SKM-1 treated with dmso at 0.1 percent for 144 hours (cell line): ENCODE measurements around the gene CNTLN.

ENCODE experiments used
- DNase-seq: peaks from one replicate; lab custom pipeline; 2025; ENCODE audit not compliant: unreplicated experiment; lab: John Stamatoyannopoulos, UW

CNTLN gene, protein sequence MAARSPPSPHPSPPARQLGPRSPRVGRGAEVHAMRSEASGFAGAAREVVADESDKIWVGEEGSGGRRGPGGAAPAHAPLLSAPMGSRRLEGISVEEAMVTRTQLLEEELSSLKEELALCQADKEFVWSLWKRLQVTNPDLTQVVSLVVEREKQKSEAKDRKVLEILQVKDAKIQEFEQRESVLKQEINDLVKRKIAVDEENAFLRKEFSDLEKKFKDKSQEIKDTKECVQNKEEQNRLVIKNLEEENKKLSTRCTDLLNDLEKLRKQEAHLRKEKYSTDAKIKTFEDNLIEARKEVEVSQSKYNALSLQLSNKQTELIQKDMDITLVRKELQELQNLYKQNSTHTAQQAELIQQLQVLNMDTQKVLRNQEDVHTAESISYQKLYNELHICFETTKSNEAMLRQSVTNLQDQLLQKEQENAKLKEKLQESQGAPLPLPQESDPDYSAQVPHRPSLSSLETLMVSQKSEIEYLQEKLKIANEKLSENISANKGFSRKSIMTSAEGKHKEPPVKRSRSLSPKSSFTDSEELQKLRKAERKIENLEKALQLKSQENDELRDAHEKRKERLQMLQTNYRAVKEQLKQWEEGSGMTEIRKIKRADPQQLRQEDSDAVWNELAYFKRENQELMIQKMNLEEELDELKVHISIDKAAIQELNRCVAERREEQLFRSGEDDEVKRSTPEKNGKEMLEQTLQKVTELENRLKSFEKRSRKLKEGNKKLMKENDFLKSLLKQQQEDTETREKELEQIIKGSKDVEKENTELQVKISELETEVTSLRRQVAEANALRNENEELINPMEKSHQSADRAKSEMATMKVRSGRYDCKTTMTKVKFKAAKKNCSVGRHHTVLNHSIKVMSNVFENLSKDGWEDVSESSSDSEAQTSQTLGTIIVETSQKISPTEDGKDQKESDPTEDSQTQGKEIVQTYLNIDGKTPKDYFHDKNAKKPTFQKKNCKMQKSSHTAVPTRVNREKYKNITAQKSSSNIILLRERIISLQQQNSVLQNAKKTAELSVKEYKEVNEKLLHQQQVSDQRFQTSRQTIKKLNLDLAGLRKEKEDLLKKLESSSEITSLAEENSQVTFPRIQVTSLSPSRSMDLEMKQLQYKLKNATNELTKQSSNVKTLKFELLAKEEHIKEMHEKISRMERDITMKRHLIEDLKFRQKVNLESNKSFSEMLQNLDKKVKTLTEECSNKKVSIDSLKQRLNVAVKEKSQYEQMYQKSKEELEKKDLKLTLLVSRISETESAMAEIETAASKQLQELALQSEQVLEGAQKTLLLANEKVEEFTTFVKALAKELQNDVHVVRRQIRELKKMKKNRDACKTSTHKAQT (N-terminal part only)

DNA sequence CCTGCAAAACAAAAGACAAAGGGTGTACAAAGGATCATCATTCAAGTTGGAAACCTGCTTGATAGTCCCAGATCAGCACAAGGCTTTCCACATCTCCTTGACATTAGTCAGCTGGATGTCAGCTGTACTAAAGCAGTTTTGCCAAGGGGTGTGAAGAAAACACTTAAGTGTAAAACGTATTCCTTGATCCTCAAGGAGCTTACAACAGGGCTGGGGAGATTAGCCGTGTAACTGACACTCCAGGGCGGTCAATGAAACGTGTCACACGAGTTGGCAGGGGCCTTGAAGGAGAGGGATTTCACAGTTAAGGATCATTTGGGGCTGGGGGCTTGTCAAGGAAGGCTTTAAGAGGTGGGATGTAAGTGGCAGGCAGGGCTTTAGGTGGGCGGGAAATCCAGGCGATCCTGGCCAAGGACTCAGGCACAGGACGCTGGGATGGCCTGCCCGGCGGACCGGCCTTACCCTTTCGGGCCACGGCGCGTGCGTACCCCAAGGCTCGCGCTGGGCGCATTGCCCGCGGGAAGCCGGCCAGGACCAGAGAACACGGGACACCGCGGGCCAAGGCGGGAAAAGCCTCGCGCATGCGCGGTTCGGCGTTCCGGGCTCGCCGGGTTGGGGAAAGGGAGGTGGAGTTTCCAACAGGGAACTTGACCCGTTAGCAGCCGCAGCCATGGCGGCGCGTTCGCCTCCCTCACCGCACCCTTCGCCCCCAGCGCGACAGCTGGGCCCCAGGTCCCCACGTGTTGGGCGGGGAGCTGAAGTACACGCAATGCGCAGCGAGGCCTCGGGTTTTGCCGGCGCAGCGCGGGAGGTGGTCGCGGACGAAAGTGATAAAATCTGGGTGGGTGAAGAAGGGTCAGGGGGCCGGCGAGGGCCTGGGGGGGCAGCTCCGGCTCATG is at the start of gene CNTLN:
TSS of gene CNTLN (plus strand) at position 645 of the 899 bp plus-strand sequence. CDS start at position 671, 26 bp downstream.
- peak; percentile 74 for DNase-seq

GRCh38 chr9:17088566-17088965 is 46.3 kb upstream of the CNTLN start:
- no peak for DNase-seq

GRCh38 chr9:17090041-17090440 is 44.8 kb upstream of the CNTLN start:
- DNase-seq, result no peak

- DNase-seq, result peak; percentile 41
These were observed 18.4 kb upstream of the CNTLN start for GRCh38 chr9:17116400-17116837.

DNA sequence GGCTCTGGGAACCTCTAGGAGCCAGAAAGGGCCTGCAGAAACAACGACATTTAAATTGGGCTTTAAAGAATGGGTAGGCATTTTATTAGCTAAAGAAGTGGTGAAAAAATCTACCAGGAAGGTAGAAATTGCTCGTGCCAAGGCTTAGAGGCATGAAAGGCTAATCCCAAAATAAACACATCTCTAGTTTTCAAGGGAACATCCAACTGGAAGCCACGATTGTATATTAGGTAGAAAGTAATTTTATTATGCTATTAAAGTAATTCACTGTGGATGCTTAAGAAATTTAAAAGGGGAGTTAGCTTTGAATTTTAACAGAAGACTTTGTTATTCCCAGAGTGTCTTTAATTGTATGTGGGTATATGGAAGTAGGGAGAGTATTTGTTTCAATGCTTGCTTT is 17.5 kb upstream of the CNTLN start:
- no peak for DNase-seq

DNA sequence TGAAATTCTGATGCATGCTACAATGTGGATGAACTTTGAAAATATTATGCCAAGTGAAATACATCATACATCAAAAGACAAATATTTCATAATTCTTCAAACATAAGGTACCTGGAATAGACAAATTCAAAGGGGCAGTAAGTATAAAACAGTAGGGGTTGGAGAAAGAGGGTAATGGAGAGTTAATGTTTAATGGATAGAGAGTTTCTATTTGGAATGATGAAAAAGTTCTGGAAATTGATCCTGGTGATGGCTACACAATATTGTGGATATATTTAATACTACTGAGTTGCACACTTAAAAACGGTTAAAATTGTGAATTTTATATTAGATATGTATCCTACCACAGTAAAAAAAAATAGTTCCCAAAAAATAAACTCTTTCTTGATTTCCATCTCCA is 14.6 kb upstream of the CNTLN start:
- no peak for DNase-seq

GRCh38 chr9:17121264-17121663 is 13.6 kb upstream of the CNTLN start:
- DNase-seq, result no peak

- peak; percentile 55 for DNase-seq
These were observed 4.5 kb upstream of the CNTLN start for GRCh38 chr9:17130291-17130690.

GRCh38 chr9:17130725-17131124 is 4.1 kb upstream of the CNTLN start:
- DNase-seq, result no peak

- no peak for DNase-seq
These were observed 3.3 kb upstream of the CNTLN start for GRCh38 chr9:17131494-17131893.

DNA sequence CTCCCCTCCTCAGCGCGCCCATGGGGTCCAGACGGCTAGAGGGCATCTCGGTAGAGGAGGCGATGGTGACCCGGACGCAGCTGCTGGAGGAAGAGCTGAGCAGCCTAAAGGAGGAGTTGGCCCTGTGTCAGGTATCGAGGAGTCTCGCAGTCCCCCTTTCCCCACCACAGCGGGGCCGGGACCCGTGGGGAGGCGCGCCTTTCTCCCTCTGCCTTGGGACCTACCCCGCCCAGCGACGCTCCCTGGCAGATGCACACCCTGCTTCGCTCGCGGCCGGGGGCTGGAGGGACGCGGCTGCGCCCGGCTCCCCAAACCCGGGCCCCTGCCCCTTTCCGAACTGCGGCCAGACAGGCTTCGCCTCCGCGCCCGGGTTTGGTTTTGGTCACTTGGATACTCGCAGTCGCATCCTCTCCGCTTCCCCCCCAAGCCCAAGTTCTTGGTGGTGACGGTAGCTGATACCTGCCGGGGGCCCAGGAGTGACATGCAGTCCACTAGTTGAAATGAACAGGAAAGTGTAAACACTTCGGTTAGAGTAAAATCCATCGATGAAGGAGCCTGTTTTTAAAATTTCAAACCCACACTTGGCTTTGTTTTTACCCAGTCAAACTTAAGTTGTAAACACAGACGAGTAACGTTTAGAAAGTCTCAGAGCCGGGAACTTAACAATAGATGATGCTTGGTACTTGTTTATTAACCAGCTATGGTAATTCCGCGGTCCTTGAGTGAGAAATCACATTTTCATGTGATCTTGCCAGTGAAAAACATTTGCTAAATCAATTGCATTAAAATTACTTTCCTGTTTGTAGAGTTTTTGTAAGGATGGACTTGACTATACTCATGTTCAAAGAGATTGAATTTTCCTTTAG is 688 bp downstream of the CNTLN start:
- DNase-seq, result no peak

DNA sequence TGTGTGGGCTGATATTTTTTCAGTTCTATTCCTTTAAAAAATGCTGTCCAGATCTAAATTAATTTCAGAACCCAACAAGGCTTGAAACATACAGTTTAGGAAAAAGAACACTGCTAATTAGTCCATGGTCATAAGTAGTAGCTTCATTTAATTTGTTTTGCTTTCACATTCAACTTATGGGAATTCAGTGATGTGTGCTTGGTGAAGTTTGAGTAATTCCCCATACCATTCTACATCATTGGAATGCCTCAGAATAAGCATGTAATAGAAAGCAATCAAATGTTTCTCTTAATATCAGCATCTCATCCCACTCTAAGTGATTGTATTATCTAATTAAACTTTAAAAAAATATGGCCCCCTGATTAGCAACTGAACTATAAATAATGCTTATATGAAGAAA is 2.7 kb downstream of the CNTLN start:
- no peak for DNase-seq

DNA sequence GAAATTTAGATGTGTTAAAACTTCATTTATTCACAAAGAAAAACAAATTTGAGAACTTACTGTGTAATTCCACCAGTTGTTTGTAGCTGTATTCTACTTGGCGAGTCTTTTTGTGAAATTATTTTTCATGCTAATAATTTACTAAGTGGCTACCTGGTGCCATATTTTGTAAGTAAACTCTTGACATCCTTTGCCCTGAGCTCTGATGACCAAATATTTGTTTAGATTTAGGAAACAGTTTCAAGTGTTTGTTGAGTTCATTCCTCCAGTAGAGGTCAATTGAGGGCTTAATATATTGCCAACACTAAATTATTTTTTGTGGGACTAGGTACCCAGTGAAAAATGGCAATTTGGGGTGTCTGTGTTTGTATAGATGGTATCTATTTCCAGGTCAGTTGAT is 3.7 kb downstream of the CNTLN start:
- DNase-seq, result no peak

- DNase-seq, result no peak
These were observed 5.6 kb downstream of the CNTLN start for GRCh38 chr9:17140418-17140817.

- DNase-seq, result no peak
These were observed 13.5 kb downstream of the CNTLN start for GRCh38 chr9:17148324-17148723.

DNA sequence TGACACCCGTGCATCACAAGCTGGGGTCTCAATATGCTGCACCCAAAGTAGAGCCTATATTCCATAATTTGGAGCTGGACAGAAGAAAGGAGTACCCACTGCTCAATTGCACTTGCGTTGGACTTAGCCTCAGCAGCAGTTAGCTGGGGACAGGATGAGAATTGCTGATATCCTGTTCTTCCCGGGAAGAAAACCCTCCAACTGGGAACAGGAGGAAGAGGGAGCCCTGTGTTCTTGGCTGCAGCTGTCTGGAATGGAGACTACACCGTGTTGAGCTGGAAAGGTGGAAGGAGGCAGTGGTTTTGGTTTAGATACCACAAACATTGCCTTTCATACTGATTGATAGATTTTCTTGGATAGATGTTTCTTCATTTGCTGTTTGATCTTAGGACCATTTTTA is 24.6 kb downstream of the CNTLN start:
- DNase-seq, result no peak

DNA sequence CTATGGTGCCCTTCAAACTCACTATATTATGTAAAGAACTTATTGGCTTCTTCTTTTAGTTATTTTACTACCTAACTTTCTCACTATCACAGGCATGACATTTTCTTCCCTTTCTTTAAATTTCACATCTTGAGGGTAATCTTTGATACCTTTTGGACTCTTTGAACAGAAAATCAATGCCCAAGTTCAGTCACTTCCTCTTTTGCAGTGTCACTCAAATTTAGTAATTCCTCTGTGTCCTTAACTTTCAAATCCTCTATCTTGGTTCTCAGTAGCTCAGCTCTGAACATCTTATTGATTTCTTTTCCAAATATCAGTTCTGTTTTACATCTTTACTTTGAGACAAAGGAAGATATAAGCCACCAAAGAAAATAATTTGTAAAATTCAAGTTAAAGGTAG is 25.5 kb downstream of the CNTLN start:
- no peak for DNase-seq

DNA sequence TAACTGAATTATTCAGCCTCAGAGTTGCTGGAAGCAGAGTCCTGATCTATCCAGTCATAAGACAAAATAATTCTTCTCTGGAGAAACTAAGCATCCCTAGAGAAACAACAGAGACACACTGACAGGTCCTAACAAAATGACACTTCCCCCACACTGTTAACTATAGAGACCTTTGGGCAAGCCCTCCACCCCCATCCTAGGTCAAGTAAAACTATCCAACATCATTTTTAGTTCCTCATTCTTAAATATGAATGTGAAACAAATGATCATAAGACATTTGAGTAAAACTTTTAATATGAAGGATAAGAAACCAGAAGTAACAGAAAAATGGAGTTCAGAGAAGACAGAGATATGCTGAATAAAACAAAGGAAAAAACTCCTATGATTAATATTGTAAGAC is 30.9 kb downstream of the CNTLN start:
- DNase-seq, result no peak

- no peak for DNase-seq
These were observed 31.5 kb downstream of the CNTLN start for GRCh38 chr9:17166346-17166745.
